Fibroblast of the aortic adventitia (primary cell): ENCODE data around the gene INPP5D. TPM values are rescaled to one million over a fixed set of nuclear protein-coding genes. Genes with fewer than 3 reads are reported as not detected.

Source experiments
- DNase-seq: peaks from one replicate; pipeline ENCODE4 v3.0.0-alpha.2; 2010; ENCODE audit warnings: low read depth
- H3K4me3 ChIP-seq: 2 replicates; pipeline ENCODE4 v1.5.1; 2011; ENCODE audit warnings: low read depth, mild to moderate bottlenecking, control low read depth, low read length, moderate library complexity
- total RNA-seq: library from RNA; depleted of rRNA; stranded (reverse); fragments of >200 nt; gene quantifications from 2 replicates; pipeline ENCODE4 v1.2.3, GENCODE V29; 2012; ENCODE audit warnings: low replicate concordance
- TF ChIP-seq, protein P1 (sequence below): IDR thresholded peaks from 2 replicates; pipeline ENCODE4 v1.5.1; 2011; ENCODE audit warnings: mild to moderate bottlenecking, low read length, control low read depth, inconsistent platforms; ENCODE audit not compliant: insufficient read depth

Gene INPP5D
- total RNA-seq, 1 donor, result 0.54 TPM

- DNase-seq, result no peak
- TF ChIP-seq, protein P1, sequence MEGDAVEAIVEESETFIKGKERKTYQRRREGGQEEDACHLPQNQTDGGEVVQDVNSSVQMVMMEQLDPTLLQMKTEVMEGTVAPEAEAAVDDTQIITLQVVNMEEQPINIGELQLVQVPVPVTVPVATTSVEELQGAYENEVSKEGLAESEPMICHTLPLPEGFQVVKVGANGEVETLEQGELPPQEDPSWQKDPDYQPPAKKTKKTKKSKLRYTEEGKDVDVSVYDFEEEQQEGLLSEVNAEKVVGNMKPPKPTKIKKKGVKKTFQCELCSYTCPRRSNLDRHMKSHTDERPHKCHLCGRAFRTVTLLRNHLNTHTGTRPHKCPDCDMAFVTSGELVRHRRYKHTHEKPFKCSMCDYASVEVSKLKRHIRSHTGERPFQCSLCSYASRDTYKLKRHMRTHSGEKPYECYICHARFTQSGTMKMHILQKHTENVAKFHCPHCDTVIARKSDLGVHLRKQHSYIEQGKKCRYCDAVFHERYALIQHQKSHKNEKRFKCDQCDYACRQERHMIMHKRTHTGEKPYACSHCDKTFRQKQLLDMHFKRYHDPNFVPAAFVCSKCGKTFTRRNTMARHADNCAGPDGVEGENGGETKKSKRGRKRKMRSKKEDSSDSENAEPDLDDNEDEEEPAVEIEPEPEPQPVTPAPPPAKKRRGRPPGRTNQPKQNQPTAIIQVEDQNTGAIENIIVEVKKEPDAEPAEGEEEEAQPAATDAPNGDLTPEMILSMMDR, result no peak
- H3K4me3 ChIP-seq, result no peak overlapping the region
These were observed 76.9 kb downstream of the INPP5D start for GRCh38 chr2:233137040-233137439.

- no peak overlapping the region for H3K4me3 ChIP-seq
- TF ChIP-seq, protein P1, result no peak
- DNase-seq, result no peak
These were observed 80.0 kb downstream of the INPP5D start for GRCh38 chr2:233140077-233140585.

- H3K4me3 ChIP-seq, result no peak overlapping the region
- TF ChIP-seq, protein P1, result no peak
- no peak for DNase-seq
These were observed 80.8 kb downstream of the INPP5D start for GRCh38 chr2:233140978-233141377.

- no peak overlapping the region for H3K4me3 ChIP-seq
- TF ChIP-seq, protein P1, result no peak
- DNase-seq, result no peak
These were observed 81.8 kb downstream of the INPP5D start for GRCh38 chr2:233141901-233142300.

DNA sequence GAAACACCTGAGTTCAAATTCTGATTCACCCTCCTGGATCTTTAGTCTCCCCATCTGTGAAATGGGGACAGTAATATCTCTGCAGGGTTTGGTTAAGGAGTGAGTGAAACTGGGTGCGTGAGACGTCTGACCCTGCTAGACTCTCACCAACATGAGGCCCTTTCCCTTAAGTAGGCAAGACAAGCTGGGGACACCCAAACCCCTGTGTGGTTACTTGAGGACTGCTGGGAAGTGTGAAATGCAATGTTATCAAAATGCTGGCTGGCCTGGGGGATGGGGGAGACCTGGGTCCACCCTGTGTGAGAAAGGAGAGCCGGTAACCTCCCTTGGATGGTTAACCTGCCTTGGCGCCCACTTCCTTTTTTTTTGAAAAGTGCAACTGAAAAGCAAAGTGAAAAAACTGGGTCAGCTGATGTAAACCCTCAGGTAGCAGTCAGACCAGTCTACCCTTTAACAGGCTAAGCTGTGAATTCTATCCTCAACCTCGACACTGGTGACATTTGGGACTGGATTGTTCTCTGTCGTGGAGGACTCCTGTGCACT, 82.3 kb downstream of the INPP5D start:
- TF ChIP-seq, protein P1, result no peak
- H3K4me3 ChIP-seq, result no peak overlapping the region
- no peak for DNase-seq

GRCh38 chr2:233143700-233144331, 83.7 kb downstream of the INPP5D start:
- TF ChIP-seq, protein P1, result no peak
- no peak overlapping the region for H3K4me3 ChIP-seq
- no peak for DNase-seq
